ENCODE measurements around the gene KCNH5. TPM values are rescaled to one million over a fixed set of nuclear protein-coding genes. Genes with fewer than 3 reads are reported as not detected.

Gene KCNH5
- total and polyA plus RNA-seq, 4 donors = not detected

DNA sequence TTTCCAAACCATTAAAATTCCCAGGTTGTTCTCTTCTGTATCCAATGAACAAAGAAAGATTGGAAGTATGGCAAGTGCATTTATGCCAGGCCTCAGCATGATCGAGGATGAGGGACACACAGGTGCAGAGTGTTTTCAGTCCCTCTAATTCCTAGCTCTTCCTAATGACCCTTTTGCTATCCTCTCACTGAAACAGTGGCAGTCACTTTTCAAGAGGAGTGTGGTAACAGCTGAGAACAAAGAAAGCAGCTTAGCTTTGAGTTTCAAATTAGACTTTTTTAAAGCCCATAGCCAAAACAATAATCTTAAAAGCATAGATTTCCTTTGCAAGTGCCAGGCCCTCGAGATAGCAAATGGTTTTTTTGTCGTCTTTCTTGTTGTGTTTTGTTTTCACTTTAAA, 110.8 kb downstream of the KCNH5 start:
- no peak overlapping the region for H3K9ac ChIP-seq (ENCODE audit: low read depth in 1 of 2, low read length in 2 of 2)
- no peaks in the 10 kb centered on the region for H3K36me3 ChIP-seq (ENCODE audit: control insufficient read depth in 4 of 4, insufficient read depth in 3 of 4, low read depth in 1 of 4, low read length in 3 of 4)
- DNase-seq (ENCODE audit: low spot score) = no peak
- no peaks in the 10 kb centered on the region for H3K9me3 ChIP-seq (ENCODE audit: control insufficient read depth in 4 of 4, low read length in 3 of 4)
- TF ChIP-seq RAD21 (IDR thresholded peaks at IDR 0.05) = no peak
- TF ChIP-seq HNF4G (IDR thresholded peaks at IDR 0.05) = no peak
- no peak overlapping the region for H3K27ac ChIP-seq (ENCODE audit: low read depth in 1 of 2, low read length in 2 of 2)
- 49% methylated on average over 3 of the region's 3 CpGs for WGBS
- H3K4me3 ChIP-seq (ENCODE audit: low read depth in 1 of 3, low read length in 3 of 3) = no peak overlapping the region
- no peaks in the 10 kb centered on the region for H3K4me1 ChIP-seq (ENCODE audit: control insufficient read depth in 4 of 4, insufficient read depth in 4 of 4, low read length in 3 of 4)
- no peaks in the 10 kb centered on the region for H3K27me3 ChIP-seq (ENCODE audit: control insufficient read depth in 4 of 4, insufficient read depth in 4 of 4, low read length in 3 of 4)

DNA sequence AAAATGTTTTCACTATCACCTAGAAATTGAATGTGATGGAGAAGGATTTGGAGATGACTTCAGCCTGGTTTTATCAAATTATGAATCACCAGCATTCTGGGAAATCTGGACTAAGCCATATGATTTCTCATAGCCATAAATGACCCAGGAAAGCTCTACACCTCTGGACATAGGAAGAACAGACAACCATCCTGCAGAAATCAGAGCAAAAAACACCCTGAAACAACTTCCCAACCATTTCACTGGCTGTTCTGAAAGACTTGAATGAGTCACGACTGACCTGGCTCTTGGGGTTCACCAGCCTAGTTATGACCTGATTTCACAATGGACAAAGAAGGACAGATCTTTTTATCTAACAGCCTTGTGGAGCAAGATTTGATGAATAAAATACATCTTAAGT, 123.8 kb downstream of the KCNH5 start:
- Histone ChIP-seq H3K27ac (ENCODE audit: low read depth in 1 of 2, low read length in 2 of 2) (no peak overlapping the region), H3K4me3 (ENCODE audit: low read depth in 1 of 3, low read length in 3 of 3) (no peak overlapping the region), H3K9me3 (ENCODE audit: control insufficient read depth in 4 of 4, low read length in 3 of 4) (no peaks in the 10 kb centered on the region), H3K9ac (ENCODE audit: low read depth in 1 of 2, low read length in 2 of 2) (no peak overlapping the region), H3K27me3 (ENCODE audit: control insufficient read depth in 4 of 4, insufficient read depth in 4 of 4, low read length in 3 of 4) (no peaks in the 10 kb centered on the region), H3K4me1 (ENCODE audit: control insufficient read depth in 4 of 4, insufficient read depth in 4 of 4, low read length in 3 of 4) (no peaks in the 10 kb centered on the region), H3K36me3 (ENCODE audit: control insufficient read depth in 4 of 4, insufficient read depth in 3 of 4, low read depth in 1 of 4, low read length in 3 of 4) (no peaks in the 10 kb centered on the region)
- 50% methylated on average over 1 of the region's 1 CpG for WGBS
- TF ChIP-seq SP1 (IDR thresholded peaks at IDR 0.05) = no peak
- TF ChIP-seq ATF3 (IDR thresholded peaks at IDR 0.05) = no peak
- no peak for TF ChIP-seq FOXA2 (IDR thresholded peaks at IDR 0.05)
- no peak for TF ChIP-seq HNF4G (IDR thresholded peaks at IDR 0.05)
- no peak for TF ChIP-seq JUND (IDR thresholded peaks at IDR 0.05)
- no peak for TF ChIP-seq ZBTB33 (IDR thresholded peaks at IDR 0.05)
- no peak for TF ChIP-seq TAF1 (conservative IDR thresholded peaks at IDR 0.05)
- TF ChIP-seq HNF4A (conservative IDR thresholded peaks at IDR 0.05) = no peak
- no peak for TF ChIP-seq FOXA1 (IDR thresholded peaks at IDR 0.05)
- TF ChIP-seq, protein P1, sequence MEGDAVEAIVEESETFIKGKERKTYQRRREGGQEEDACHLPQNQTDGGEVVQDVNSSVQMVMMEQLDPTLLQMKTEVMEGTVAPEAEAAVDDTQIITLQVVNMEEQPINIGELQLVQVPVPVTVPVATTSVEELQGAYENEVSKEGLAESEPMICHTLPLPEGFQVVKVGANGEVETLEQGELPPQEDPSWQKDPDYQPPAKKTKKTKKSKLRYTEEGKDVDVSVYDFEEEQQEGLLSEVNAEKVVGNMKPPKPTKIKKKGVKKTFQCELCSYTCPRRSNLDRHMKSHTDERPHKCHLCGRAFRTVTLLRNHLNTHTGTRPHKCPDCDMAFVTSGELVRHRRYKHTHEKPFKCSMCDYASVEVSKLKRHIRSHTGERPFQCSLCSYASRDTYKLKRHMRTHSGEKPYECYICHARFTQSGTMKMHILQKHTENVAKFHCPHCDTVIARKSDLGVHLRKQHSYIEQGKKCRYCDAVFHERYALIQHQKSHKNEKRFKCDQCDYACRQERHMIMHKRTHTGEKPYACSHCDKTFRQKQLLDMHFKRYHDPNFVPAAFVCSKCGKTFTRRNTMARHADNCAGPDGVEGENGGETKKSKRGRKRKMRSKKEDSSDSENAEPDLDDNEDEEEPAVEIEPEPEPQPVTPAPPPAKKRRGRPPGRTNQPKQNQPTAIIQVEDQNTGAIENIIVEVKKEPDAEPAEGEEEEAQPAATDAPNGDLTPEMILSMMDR (IDR thresholded peaks at IDR 0.05; ENCODE audit: low read depth, low read length, missing input control) = no peak
- no peak for TF ChIP-seq MAX (IDR thresholded peaks at IDR 0.05)
- no peak for TF ChIP-seq NR2F2 (IDR thresholded peaks at IDR 0.05)
- TF ChIP-seq GABPA (IDR thresholded peaks at IDR 0.05 in 1 of 2, conservative IDR thresholded peaks at IDR 0.05 in 1 of 2) = no peak
- TF ChIP-seq EGR1 (IDR thresholded peaks at IDR 0.05; ENCODE audit: low read depth in 2 of 2) = no peak
- no peak for DNase-seq (ENCODE audit: low spot score)

- no peaks in the 10 kb centered on the region for H3K4me1 ChIP-seq (ENCODE audit: control insufficient read depth in 4 of 4, insufficient read depth in 4 of 4, low read length in 3 of 4)
- no peak for DNase-seq (ENCODE audit: low spot score)
- H3K27me3 ChIP-seq (ENCODE audit: control insufficient read depth in 4 of 4, insufficient read depth in 4 of 4, low read length in 3 of 4) = no peaks in the 10 kb centered on the region
- no peak overlapping the region for H3K9ac ChIP-seq (ENCODE audit: low read depth in 1 of 2, low read length in 2 of 2)
- H3K36me3 ChIP-seq (ENCODE audit: control insufficient read depth in 4 of 4, insufficient read depth in 3 of 4, low read depth in 1 of 4, low read length in 3 of 4) = no peaks in the 10 kb centered on the region
- H3K9me3 ChIP-seq (ENCODE audit: control insufficient read depth in 4 of 4, low read length in 3 of 4) = no peaks in the 10 kb centered on the region
- 26% methylated on average over 4 of the region's 4 CpGs for WGBS
- no peak overlapping the region for H3K27ac ChIP-seq (ENCODE audit: low read depth in 1 of 2, low read length in 2 of 2)
- H3K4me3 ChIP-seq (ENCODE audit: low read depth in 1 of 3, low read length in 3 of 3) = no peak overlapping the region
- TF ChIP-seq YY1 (IDR thresholded peaks at IDR 0.05) (no peak), TAF1 (conservative IDR thresholded peaks at IDR 0.05) (no peak), ATF3 (IDR thresholded peaks at IDR 0.05) (no peak), JUND (IDR thresholded peaks at IDR 0.05) (no peak), FOXA1 (IDR thresholded peaks at IDR 0.05) (no peak), FOXA2 (IDR thresholded peaks at IDR 0.05) (no peak), HNF4A (conservative IDR thresholded peaks at IDR 0.05) (no peak), MAX (IDR thresholded peaks at IDR 0.05) (no peak), HNF4G (IDR thresholded peaks at IDR 0.05) (no peak), SP1 (IDR thresholded peaks at IDR 0.05) (no peak), NR2F2 (IDR thresholded peaks at IDR 0.05) (no peak)
- TF ChIP-seq, protein P1 (IDR thresholded peaks at IDR 0.05; ENCODE audit: low read depth, low read length, missing input control) = no peak
- TF ChIP-seq, protein P2, sequence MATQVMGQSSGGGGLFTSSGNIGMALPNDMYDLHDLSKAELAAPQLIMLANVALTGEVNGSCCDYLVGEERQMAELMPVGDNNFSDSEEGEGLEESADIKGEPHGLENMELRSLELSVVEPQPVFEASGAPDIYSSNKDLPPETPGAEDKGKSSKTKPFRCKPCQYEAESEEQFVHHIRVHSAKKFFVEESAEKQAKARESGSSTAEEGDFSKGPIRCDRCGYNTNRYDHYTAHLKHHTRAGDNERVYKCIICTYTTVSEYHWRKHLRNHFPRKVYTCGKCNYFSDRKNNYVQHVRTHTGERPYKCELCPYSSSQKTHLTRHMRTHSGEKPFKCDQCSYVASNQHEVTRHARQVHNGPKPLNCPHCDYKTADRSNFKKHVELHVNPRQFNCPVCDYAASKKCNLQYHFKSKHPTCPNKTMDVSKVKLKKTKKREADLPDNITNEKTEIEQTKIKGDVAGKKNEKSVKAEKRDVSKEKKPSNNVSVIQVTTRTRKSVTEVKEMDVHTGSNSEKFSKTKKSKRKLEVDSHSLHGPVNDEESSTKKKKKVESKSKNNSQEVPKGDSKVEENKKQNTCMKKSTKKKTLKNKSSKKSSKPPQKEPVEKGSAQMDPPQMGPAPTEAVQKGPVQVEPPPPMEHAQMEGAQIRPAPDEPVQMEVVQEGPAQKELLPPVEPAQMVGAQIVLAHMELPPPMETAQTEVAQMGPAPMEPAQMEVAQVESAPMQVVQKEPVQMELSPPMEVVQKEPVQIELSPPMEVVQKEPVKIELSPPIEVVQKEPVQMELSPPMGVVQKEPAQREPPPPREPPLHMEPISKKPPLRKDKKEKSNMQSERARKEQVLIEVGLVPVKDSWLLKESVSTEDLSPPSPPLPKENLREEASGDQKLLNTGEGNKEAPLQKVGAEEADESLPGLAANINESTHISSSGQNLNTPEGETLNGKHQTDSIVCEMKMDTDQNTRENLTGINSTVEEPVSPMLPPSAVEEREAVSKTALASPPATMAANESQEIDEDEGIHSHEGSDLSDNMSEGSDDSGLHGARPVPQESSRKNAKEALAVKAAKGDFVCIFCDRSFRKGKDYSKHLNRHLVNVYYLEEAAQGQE (IDR thresholded peaks at IDR 0.05) = no peak
These were observed 128.7 kb downstream of the KCNH5 start for GRCh38 chr14:62916551-62916950.

Data from liver (tissue), 9 donors.